GM18907 (cell line): Measurements from ENCODE around the gene NDUFS8.

Experiments
- ATAC-seq: cut with Tn5 transposase; IDR thresholded peaks from one replicate; pipeline ENCODE4 v1.9.1; 2021; ENCODE audit warnings: mild to moderate bottlenecking, moderate library complexity; ENCODE audit not compliant: unreplicated experiment

The NDUFS8 gene

DNA sequence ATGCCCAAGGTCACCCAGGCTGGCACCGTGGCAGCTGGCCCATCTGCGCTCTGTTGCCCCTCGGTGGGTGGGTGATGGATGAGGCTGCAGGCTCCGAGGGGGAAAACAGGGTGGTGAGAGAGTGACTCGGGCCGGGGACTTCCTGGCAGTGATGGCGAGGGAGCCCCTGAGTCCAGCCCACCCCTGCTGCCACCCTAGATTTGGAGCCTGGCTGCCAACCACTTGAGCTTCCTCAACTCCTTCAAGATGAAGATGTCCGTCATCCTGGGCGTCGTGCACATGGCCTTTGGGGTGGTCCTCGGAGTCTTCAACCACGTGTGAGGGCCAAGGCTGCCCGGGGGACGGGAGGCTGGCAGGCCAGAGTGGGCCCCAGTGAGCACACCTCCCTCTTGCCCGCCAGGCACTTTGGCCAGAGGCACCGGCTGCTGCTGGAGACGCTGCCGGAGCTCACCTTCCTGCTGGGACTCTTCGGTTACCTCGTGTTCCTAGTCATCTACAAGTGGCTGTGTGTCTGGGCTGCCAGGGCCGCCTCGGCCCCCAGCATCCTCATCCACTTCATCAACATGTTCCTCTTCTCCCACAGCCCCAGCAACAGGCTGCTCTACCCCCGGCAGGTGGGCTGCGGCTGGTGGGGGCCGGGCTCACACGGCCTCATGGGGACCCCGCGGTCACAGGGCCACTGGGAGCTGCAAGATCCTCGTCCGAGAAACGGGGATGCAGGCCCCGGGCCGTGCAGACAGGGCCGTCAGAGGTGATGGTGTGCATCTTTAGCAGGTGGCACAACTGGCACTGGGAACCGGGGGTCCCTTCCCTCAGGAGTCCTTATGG, 18.4 kb downstream of the NDUFS8 start:
- ATAC-seq: no peak

DNA sequence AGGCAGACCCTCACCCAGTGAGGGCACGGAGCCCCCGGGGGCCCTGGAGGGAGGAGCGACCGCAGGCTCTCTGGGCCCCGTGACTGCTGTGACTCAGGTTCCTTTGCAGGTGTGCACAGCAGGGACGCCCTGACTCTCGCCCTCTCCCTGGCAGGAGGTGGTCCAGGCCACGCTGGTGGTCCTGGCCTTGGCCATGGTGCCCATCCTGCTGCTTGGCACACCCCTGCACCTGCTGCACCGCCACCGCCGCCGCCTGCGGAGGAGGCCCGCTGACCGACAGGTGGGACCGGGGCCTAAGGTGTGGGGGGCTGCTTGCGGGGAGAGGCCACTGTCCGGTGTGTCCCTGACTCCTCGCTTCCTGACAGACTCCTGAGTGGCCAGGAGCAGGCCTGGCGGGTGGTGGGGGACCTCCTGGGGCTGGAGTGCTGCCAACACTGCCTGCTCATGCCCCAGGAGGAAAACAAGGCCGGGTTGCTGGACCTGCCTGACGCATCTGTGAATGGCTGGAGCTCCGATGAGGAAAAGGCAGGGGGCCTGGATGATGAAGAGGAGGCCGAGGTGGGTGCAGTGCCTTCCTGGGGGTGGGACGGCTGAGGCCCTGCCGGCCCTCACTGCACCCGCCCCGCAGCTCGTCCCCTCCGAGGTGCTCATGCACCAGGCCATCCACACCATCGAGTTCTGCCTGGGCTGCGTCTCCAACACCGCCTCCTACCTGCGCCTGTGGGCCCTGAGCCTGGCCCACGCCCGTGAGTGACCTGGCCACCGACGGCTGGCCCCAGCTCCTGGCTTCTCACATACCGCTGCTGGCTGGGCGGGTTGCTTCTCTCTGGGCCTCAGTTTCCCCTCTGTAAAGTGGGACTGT, 19.3 kb downstream of the NDUFS8 start:
- no peak for ATAC-seq

GRCh38 chr11:68050371-68050841, 19.9 kb downstream of the NDUFS8 start:
- no peak for ATAC-seq

- ATAC-seq: no peak
Observed at GRCh38 chr11:68051191-68052136, 21.0 kb downstream of the NDUFS8 start.

DNA sequence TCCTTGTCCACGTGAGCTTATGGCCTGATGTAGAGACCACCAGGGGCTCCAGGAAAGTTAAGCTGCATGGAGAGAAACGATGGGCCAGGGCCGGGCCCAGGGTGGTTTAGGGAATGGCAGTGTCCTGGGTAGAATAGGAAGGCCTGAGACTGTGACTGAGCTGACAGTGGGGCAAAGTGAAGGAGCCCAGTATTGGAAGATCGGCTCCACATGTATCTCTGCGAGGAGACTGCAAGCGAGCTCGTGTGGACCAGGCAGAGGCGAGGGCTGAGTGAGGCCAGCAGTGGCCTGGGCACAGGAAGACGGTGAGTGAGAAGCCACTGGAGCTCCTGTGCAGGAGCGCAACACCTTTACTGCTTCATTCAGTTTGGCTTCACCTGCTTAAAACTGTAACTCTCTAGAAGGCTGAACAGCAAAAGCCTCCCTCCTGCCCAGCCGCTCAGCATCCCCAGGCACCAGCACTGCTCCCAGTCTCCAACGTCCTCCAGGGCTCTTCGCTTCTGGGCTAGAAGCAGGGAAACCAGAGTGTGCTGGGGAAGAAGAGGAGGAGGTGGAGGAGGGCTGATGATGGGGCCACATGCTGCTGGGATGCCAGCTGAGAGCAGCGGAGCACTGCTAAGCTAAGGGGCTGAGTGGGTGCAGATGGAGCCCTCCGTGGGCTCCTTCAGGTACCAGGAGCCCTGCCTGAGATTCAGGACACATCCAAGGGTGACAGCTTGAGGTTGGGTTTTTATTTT, 21.8 kb downstream of the NDUFS8 start:
- no peak for ATAC-seq

- no peak for ATAC-seq
Observed at GRCh38 chr11:68053117-68053516, 22.6 kb downstream of the NDUFS8 start.

DNA sequence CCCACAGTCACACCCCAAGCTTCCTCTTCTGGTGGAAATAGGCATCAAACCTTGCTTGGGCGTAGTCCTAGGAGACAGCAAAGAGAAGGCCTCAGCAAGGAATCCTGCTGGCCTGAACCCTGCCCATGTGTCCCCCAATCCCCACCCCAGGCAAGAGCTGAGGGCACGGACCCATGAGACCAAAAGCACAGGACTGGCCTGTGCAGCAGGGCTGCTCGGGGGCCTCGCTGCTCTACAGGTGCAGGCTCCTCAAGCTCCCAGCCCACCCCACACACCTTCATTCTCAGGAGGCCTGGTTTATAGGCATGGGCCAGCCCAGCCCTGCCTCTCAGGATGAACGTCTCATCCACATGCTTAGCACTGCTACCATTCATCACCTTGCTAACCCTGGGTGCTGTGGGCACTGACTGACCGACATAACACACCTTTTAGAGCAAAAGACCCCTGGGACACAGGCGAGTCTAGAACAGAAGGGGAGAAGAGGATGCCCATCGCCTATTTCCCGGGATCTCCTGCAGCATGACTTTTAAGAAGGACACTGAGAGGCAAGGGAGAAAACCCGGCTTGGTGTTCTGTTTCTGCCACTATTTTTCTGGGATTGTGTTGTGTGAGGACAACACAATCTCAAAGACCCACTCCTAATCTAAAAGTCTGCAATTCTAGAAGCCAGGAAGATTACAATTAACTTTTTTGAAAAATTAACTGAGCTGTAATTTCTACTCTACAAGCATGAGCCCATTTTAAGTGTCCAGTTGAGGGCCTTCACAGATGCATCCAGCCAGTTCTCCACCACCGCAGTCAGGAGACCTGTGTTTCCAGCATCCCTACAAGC, 23.7 kb downstream of the NDUFS8 start:
- ATAC-seq: no peak

DNA sequence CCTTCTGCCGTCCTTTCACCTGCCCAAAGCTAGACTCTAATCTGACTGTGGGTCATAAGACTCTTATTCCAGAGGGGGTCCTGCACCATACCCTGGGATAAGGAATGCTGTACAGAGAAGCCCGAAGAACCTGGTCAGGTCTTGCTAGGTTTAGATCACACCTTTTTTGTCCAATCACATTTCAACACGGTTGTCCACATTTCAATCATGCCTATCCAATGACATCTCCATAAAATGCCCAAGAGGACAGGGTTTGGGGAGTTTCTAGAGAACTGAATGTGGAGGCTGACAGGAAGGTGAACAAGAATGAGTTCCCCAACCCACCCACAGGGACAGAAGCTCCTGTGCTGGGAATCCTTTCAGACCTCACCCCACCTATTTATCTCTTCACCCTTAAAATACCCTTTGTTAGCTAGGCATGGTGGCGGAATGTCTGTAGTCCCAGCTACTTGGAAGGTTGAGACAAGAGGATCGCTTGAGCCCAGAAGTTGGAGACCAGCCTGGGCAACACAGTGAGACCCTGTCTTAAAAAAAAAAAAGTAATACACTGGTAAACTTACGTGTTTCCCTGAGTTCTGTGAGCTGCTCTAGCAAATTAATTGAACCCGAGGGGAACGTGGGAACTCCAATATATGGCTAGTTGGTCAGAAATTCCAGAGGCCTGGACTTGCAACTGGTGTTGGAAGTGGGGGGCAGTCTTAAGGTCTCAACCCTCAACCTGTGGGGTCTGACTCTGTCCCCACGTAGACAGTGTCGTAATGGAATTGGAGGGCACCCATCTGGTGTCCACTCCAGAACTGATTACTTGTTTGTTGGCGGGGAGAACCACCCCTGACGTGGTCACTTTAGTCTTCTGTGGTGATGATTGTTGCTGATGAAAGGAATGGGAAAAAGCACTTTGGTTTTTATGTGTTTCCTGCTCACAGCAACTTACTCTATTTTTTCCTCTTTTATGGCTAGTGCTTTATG, 26.1 kb downstream of the NDUFS8 start:
- ATAC-seq: no peak

DNA sequence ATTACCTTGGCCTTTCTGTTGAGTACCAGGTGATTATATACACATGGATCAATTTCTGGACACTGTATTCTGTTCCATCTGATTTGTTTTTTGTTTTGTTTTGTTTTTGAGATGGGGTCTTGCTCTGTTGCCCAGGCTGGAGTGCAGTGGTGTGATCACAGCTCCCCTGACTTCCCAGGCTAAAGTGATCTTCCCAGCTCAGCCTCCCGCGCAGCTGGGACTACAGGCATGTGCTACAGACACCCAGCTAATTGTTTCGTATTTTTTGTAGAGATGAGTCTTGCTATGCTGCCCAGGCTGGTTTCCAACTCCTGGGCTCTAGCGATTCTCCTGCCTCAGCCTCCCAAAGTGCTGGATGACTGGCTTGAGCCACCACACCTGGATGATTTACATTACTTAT, 27.3 kb downstream of the NDUFS8 start:
- ATAC-seq: no peak

DNA sequence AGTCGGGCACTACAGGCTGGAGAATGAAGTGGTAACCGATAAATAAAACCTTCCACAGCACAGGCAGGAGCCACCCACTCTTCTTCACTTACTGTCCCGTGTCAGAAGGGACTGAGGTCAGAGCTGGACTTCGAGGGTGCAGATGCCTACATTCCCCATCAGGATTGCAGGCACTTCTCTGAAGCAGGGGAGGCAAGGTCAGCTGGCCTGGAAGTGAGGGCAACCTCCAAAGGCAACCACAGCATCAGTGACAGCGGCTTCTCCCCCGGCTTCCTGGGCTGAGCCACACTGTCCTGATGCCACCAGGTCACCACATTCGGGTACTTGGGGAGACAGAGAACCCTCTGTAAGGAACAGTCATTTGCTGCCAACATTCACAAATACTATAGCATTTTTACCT, 31.0 kb downstream of the NDUFS8 start:
- ATAC-seq: no peak

DNA sequence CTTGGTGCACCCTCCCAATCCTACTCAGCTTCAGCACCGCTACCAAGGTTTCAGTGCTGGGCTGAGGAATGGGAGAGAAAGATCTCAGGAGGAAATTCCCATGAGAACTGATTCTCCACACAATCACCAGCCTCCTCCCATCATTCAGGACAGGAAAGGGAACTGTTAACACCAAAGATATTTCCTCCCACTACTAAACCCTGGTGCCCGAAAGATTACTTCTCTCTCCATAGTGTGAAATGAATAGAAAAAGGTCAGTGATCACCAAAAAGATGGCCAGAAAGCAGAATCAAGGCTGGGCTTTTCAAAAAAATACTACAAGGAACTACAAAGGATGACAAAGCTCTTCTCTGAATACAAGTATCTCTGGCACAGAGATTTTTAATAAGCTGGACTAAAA, 34.4 kb downstream of the NDUFS8 start:
- no peak for ATAC-seq

GRCh38 chr11:68065841-68066240, 35.4 kb downstream of the NDUFS8 start:
- no peak for ATAC-seq

DNA sequence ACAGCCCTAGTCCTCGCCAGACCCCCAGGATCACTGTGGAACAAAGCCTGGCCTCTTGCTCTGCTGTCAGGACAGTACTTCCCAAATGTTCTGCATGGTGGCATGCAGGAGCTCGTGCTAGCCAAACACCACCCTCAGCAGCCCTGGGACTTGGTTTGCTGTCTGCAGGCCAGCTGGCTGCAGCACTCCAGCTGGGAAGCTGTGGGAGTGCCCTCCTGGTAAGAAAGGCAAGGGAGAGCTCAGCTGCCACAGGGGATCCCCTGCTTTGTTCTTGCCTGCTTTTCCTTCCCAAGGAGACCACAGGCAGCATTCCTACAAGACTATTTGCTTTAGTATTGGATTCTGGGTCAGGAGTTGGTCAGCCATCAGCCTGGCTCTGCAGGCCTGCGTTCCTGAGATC, 36.3 kb downstream of the NDUFS8 start:
- ATAC-seq: no peak

GRCh38 chr11:68067991-68068390, 37.5 kb downstream of the NDUFS8 start:
- ATAC-seq: no peak

- ATAC-seq: no peak
Observed at GRCh38 chr11:68071281-68072048, 41.0 kb downstream of the NDUFS8 start.

DNA sequence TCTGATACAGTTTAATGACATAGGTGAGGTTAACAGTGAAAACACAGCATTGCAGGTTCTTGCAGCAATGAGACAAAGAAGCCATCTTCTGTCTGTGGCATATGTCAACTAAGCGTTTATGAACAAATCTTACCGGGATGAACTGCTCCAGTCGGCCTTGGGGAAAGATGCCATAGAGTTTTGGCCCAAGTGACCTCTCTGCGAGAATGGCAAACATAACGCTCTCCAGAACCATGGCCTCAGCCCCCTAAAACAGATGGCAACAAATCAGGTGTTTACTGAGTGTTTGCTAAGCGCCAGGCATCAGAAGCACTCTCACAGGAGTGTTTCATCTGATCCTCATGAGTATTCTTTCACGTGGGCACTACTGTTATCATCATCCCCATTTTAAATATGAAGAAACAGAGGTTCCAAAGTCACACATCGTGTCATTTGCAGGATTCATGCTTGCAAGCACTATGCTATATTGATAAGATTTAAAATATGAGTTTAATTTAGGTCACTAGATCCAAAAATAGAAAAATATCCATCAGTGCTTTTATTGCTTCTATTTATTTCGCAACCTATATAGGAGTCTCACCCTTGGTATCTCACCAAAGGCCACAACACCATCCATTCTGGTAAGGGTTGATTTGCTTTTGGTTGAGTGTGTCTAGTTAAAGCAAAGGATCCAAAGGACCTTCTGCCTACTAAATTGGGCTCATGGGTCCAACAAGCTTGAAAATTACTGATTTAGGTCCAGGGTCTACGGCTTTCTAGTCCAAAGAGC, 44.3 kb downstream of the NDUFS8 start:
- no peak for ATAC-seq
